Activated gamma-delta T cell treated with Interleukin-2 at 50 U/mL for 16 hours (primary cell): ENCODE data around the gene NFASC.

ENCODE experiments used
- DNase-seq: peaks from one replicate; pipeline ENCODE4 v3.0.0-alpha.2; 2020

NFASC gene

GRCh38 chr1:204989266-204990058, 118.8 kb downstream of the NFASC start:
- DNase-seq, result peak; percentile 24

- DNase-seq, result no peak
Observed at GRCh38 chr1:204990059-204990664, 119.5 kb downstream of the NFASC start.

GRCh38 chr1:204990721-204991341, 120.2 kb downstream of the NFASC start:
- DNase-seq, result no peak

GRCh38 chr1:204991342-204991844, 120.7 kb downstream of the NFASC start:
- no peak for DNase-seq

GRCh38 chr1:204992201-204992997, 121.7 kb downstream of the NFASC start:
- DNase-seq, result no peak

GRCh38 chr1:204992998-204993314, 122.3 kb downstream of the NFASC start:
- DNase-seq, result no peak

- no peak for DNase-seq
Observed at GRCh38 chr1:204994086-204994862, 123.6 kb downstream of the NFASC start.

GRCh38 chr1:204996981-204997380, 126.3 kb downstream of the NFASC start:
- no peak for DNase-seq

GRCh38 chr1:204997591-204998355, 127.1 kb downstream of the NFASC start:
- DNase-seq, result no peak

- DNase-seq, result no peak
Observed at GRCh38 chr1:205001162-205001561, 130.5 kb downstream of the NFASC start.

GRCh38 chr1:205002705-205003104, 132.0 kb downstream of the NFASC start:
- DNase-seq, result no peak

- no peak for DNase-seq
Observed at GRCh38 chr1:205003358-205004131, 132.9 kb downstream of the NFASC start.

GRCh38 chr1:205004351-205004750, 133.7 kb downstream of the NFASC start:
- no peak for DNase-seq

GRCh38 chr1:205008896-205009295, 138.2 kb downstream of the NFASC start:
- DNase-seq, result no peak

- DNase-seq, result no peak
Observed at GRCh38 chr1:205009670-205010069, 139.0 kb downstream of the NFASC start.

GRCh38 chr1:205012391-205013140, 141.9 kb downstream of the NFASC start:
- DNase-seq, result no peak

GRCh38 chr1:205013683-205014367, 143.2 kb downstream of the NFASC start:
- DNase-seq, result no peak

- no peak for DNase-seq
Observed at GRCh38 chr1:205014783-205015182, 144.1 kb downstream of the NFASC start.

- no peak for DNase-seq
Observed at GRCh38 chr1:205015241-205015640, 144.6 kb downstream of the NFASC start.
